H1 (cell line): ENCODE results near the gene MEDAG. TPM values are rescaled to one million over a fixed set of nuclear protein-coding genes. Genes with fewer than 3 reads are reported as not detected.

Source experiments
- CTCF ChIA-PET: fragments of 300-600 bp; sonication (Branson Sonifier 250); formaldehyde crosslinking; loops from one replicate; lab custom pipeline; 2021; ENCODE audit not compliant: partially characterized antibody; lab: Charles Lee
- POLR2A ChIA-PET: fragments of 300-600 bp; sonication (Branson Sonifier 250); formaldehyde crosslinking; loops from one replicate; lab custom pipeline; 2021; ENCODE audit warnings: inconsistent platforms; ENCODE audit not compliant: partially characterized antibody; lab: Charles Lee
- DNase-seq, 2 experiments: peaks; one replicate each; pipeline versions ENCODE4 v3.0.0 to v3.0.0-alpha.2; 2010 to 2022; ENCODE audit warnings: low spot score in 2 of 2, low read depth in 1 of 2, mixed read lengths in 1 of 2
- FAIRE-seq: peaks from 2 replicates; lab custom pipeline; 2011; peaks lifted over from hg19 to GRCh38; lab: Jason Lieb, UNC
- H2AFZ ChIP-seq: 2 replicates; pipeline ENCODE4 v1.8.1; 2012; ENCODE audit warnings: low read length, inconsistent platforms
- H2AK5ac ChIP-seq: 2 replicates; pipeline ENCODE4 v1.6.1; 2013; ENCODE audit warnings: low read depth, low read length
- H2BK120ac ChIP-seq: replicated peaks from 2 replicates; pipeline ENCODE3; 2013; ENCODE audit warnings: low read depth, low read length, inconsistent platforms
- H2BK12ac ChIP-seq: 2 replicates; pipeline ENCODE4 v1.6.1; 2013; ENCODE audit warnings: low read depth, low read length
- H2BK15ac ChIP-seq: 2 replicates; pipeline ENCODE4 v1.6.1; 2013; ENCODE audit warnings: low read length
- H2BK20ac ChIP-seq: 2 replicates; pipeline ENCODE4 v1.6.1; 2013; ENCODE audit warnings: low read length
- H2BK5ac ChIP-seq: 2 replicates; pipeline ENCODE4 v1.6.1; 2013; ENCODE audit warnings: low read depth, low read length
- H3K14ac ChIP-seq: 2 replicates; pipeline ENCODE4 v1.6.1; 2013; ENCODE audit warnings: inconsistent platforms; ENCODE audit not compliant: insufficient read length
- H3K18ac ChIP-seq: 2 replicates; pipeline ENCODE4 v1.6.1; 2013; ENCODE audit warnings: low read length; ENCODE audit errors: extremely low read depth
- H3K23ac ChIP-seq: 2 replicates; pipeline ENCODE4 v1.6.1; 2013; ENCODE audit warnings: inconsistent platforms; ENCODE audit not compliant: insufficient read length
- H3K23me2 ChIP-seq: 2 replicates; pipeline ENCODE4 v1.6.1; 2013; ENCODE audit warnings: low read depth, low read length
- H3K27ac ChIP-seq: 2 replicates; pipeline ENCODE4 v1.6.1; 2011; ENCODE audit warnings: low read depth, low read length, inconsistent platforms
- H3K27me3 ChIP-seq, 4 experiments: replicated peaks in 1 of 4; 1 replicate in 1 of 4; 2 replicates in 3 of 4; pipeline versions ENCODE4 v1.6.1 to v1.8.1; 2011 to 2013; ENCODE audit warnings: low read length in 3 of 4, mild to moderate bottlenecking in 3 of 4, inconsistent platforms in 2 of 4, mixed read lengths in 2 of 4, moderate library complexity in 1 of 4; ENCODE audit not compliant: control insufficient read depth in 3 of 4, insufficient read depth in 3 of 4; ENCODE audit errors: extremely low read depth in 1 of 4
- H3K36me3 ChIP-seq, 4 experiments: 2 replicates each; pipeline versions ENCODE4 v1.6.1 to v1.8.1; 2011 to 2013; ENCODE audit warnings: mild to moderate bottlenecking in 4 of 4, low read length in 3 of 4, moderate library complexity in 2 of 4, control low read depth in 1 of 4, inconsistent platforms in 1 of 4; ENCODE audit not compliant: insufficient read depth in 4 of 4, control insufficient read depth in 2 of 4
- H3K4ac ChIP-seq: replicated peaks from 2 replicates; pipeline ENCODE3; 2013; ENCODE audit warnings: low read length, low read depth, mixed read lengths, inconsistent platforms; ENCODE audit not compliant: insufficient read length
- H3K4me1 ChIP-seq, 4 experiments: replicated peaks in 1 of 4; 1 replicate in 1 of 4; 2 replicates in 3 of 4; pipeline versions ENCODE4 v1.6.1 to v1.8.1; 2011 to 2013; ENCODE audit warnings: low read length in 3 of 4, inconsistent platforms in 2 of 4, mixed read lengths in 1 of 4; ENCODE audit not compliant: insufficient read depth in 4 of 4, control insufficient read depth in 3 of 4
- H3K4me2 ChIP-seq, 2 experiments: 2 replicates each; pipeline versions ENCODE4 v1.6.1 to v1.8.1; 2011 to 2013; ENCODE audit warnings: low read depth in 2 of 2, low read length in 2 of 2, control low read depth in 1 of 2, inconsistent platforms in 1 of 2, mild to moderate bottlenecking in 1 of 2; ENCODE audit not compliant: insufficient read depth in 1 of 2
- H3K4me3 ChIP-seq, 4 experiments: fragments of 200-600, 300-600 bp in 1 of 4; sonication (generic), shearing (Covaris generic), sonication (Bioruptor Twin) in 1 of 4; 2 replicates each; pipeline versions ENCODE4 v1.5.1 to v1.8.1; 2011 to 2016; ENCODE audit warnings: low read length in 4 of 4, low read depth in 3 of 4, control low read depth in 2 of 4, inconsistent platforms in 2 of 4, mild to moderate bottlenecking in 2 of 4, mixed read lengths in 1 of 4, moderate library complexity in 1 of 4; ENCODE audit not compliant: insufficient read depth in 2 of 4; ENCODE audit errors: extremely low read depth in 1 of 4
- H3K56ac ChIP-seq: replicated peaks from 2 replicates; pipeline ENCODE3; 2013; ENCODE audit warnings: low read depth, mild to moderate bottlenecking, mixed read lengths, low read length, inconsistent platforms; ENCODE audit not compliant: insufficient read length
- H3K79me1 ChIP-seq: 2 replicates; pipeline ENCODE4 v1.6.1; 2013; ENCODE audit warnings: low read depth, low read length, control low read depth
- H3K79me2 ChIP-seq, 2 experiments: 2 replicates each; pipeline versions ENCODE4 v1.6.1 to v1.8.1; 2012 to 2013; ENCODE audit warnings: low read length in 2 of 2, mild to moderate bottlenecking in 2 of 2, inconsistent platforms in 1 of 2; ENCODE audit not compliant: insufficient read depth in 2 of 2, control insufficient read depth in 1 of 2
- H3K9ac ChIP-seq, 4 experiments: replicated peaks in 1 of 4; 1 replicate in 1 of 4; 2 replicates in 3 of 4; pipeline versions ENCODE4 v1.6.1 to v1.8.1; 2011 to 2013; ENCODE audit warnings: low read depth in 3 of 4, low read length in 3 of 4, control low read depth in 2 of 4, mild to moderate bottlenecking in 2 of 4, moderate library complexity in 2 of 4, inconsistent platforms in 1 of 4; ENCODE audit errors: extremely low read depth in 1 of 4
- H3K9me3 ChIP-seq, 2 experiments: 2 replicates each; pipeline versions ENCODE4 v1.6.1 to v1.8.1; 2012 to 2013; ENCODE audit warnings: mild to moderate bottlenecking in 2 of 2, moderate library complexity in 2 of 2, control low read depth in 1 of 2, inconsistent platforms in 1 of 2, low read depth in 1 of 2, low read length in 1 of 2, mixed read lengths in 1 of 2; ENCODE audit not compliant: insufficient read depth in 2 of 2
- H4K20me1 ChIP-seq, 2 experiments: replicated peaks in 1 of 2; 2 replicates each; pipeline versions ENCODE3 to v1.8.1; 2011 to 2013; ENCODE audit warnings: inconsistent platforms in 2 of 2, low read length in 2 of 2, mild to moderate bottlenecking in 1 of 2; ENCODE audit not compliant: insufficient read depth in 2 of 2, control insufficient read depth in 1 of 2
- H4K5ac ChIP-seq: 2 replicates; pipeline ENCODE4 v1.6.1; 2013; ENCODE audit warnings: low read length, low read depth, mixed read lengths, inconsistent platforms; ENCODE audit not compliant: insufficient read length
- H4K8ac ChIP-seq: 2 replicates; pipeline ENCODE4 v1.8.0; 2013; ENCODE audit warnings: mild to moderate bottlenecking, moderate library complexity, low read length, inconsistent platforms; ENCODE audit not compliant: insufficient read depth; ENCODE audit errors: extremely low read depth
- H4K91ac ChIP-seq: replicated peaks from 2 replicates; pipeline ENCODE3; 2013; ENCODE audit warnings: low read length, mixed read lengths, inconsistent platforms; ENCODE audit not compliant: insufficient read length
- BRCA1 ChIP-seq: IDR thresholded peaks from 2 replicates; pipeline ENCODE4 v1.6.1; 2012; ENCODE audit warnings: low read depth, low read length, improper control_type of control experiment
- POU5F1 ChIP-seq: IDR thresholded peaks from 2 replicates; pipeline ENCODE4 v1.6.1; 2011; ENCODE audit warnings: low read depth, mild to moderate bottlenecking, low read length, moderate library complexity
- RAD21 ChIP-seq, 2 experiments: IDR thresholded peaks in 1 of 2; conservative IDR thresholded peaks in 1 of 2; 2 replicates each; pipeline ENCODE4 v1.6.1; 2011; ENCODE audit warnings: low read depth in 2 of 2, low read length in 2 of 2, improper control_type of control experiment in 1 of 2, inconsistent platforms in 1 of 2, mild to moderate bottlenecking in 1 of 2, moderate library complexity in 1 of 2
- WGBS, 2 experiments: shearing (Covaris generic) in 1 of 2; methylation state at CpG; one replicate each; pipeline versions ENCODE4 v1.1.6 to v1.1.7; 2013 to 2015; ENCODE audit warnings: low lambda C conversion rate in 2 of 2, mixed read lengths in 2 of 2, inconsistent platforms in 1 of 2, low coverage in 1 of 2, missing lambda C conversion rate in 1 of 2; ENCODE audit not compliant: insufficient replicate concordance in 2 of 2, insufficient coverage in 1 of 2, insufficient read length in 1 of 2; ENCODE audit errors: extremely low coverage in 1 of 2, missing lambda C conversion rate in 1 of 2; 5-methylcytosine and 5-hydroxymethylcytosine counted together
- polyA plus RNA-seq, 7 experiments: library from polyadenylated mRNA; depleted of rRNA in 3 of 7; stranded (reverse) in 5 of 7; unstranded in 2 of 7; fragments of >200 nt in 5 of 7; fragments of 200-250 nt in 2 of 7; gene quantifications; 1 replicate in 5 of 7; 2 replicates in 1 of 7; 4 replicates in 1 of 7; pipeline versions ENCODE4 v1.2.1 to v1.2.3, GENCODE V29; 2011 to 2013; ENCODE audit warnings: missing spikeins in 2 of 7, mixed read lengths in 2 of 7
- total RNA-seq: library from RNA; stranded (reverse); fragmentation: NEBNext Ultra II Directional; extraction: Animal tissue kit (Norgen Biotek cat#: 25700); gene quantifications from 2 replicates; pipeline ENCODE4 v1.2.1, GENCODE V29; 2021

The MEDAG gene
- total and polyA plus RNA-seq, 2 of the 8 experiments (the other 6 are each of a cell fraction or from before 2014, with no cell fraction given) = 2.1 to 3.1 TPM

DNA sequence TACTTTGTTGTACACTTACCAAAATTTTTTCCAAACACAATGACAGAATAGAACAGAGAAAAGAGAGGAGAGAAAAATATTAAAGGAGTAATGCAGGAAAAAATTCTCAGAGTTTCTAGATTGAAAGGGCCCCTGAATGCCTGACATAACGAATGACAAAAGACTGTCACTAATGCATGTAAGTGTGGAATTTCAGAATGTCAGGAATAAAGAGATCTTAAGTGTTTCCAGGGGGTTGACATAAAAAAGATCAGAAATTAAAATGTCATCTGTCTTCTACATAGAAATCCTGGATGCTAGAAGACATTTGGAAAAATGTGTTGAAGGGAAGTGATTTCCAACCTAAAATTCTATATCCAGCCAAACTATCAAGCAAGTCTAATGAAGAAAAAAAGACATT is 53.6 kb downstream of the MEDAG start:
- H4K91ac ChIP-seq = no peak overlapping the region
- no peak overlapping the region for H4K8ac ChIP-seq
- CTCF ChIA-PET = interaction anchor here (1.2 to 1.6 kb wide), 4 partner anchors 19 to 94 kb away, joined by 3 to 6 read pairs (median 4); no protein-coding TSS in a partner anchor
- H2BK5ac ChIP-seq = no peak overlapping the region
- H3K79me2 ChIP-seq = no peaks in the 10 kb centered on the region
- H3K18ac ChIP-seq = no peak overlapping the region
- no peak overlapping the region for H2BK15ac ChIP-seq
- H3K23me2 ChIP-seq = no peaks in the 10 kb centered on the region; the same call in 1 of the 2 replicates
- no peak overlapping the region for H4K5ac ChIP-seq
- no peak overlapping the region for H3K56ac ChIP-seq
- H3K4me1 ChIP-seq = no peaks in the 10 kb centered on the region
- 93% methylated on average over 1 of the region's 1 CpG; no CpG with 5 or more reads in 1 of the 2 experiments for WGBS, 2 experiments
- no peaks in the 10 kb centered on the region for H3K79me1 ChIP-seq
- POLR2A ChIA-PET = no interaction called here
- TF ChIP-seq POU5F1 (0 out of 2 replicates have a peak, but pooled peaks have one; percentile 37), RAD21 (IDR thresholded peaks at IDR 0.05 in 1 of 2, conservative IDR thresholded peaks at IDR 0.05 in 1 of 2; ENCODE audit: low read depth in 2 of 2, low read length in 2 of 2) (no peak), BRCA1 (no peak)
- FAIRE-seq = no peak
- H3K23ac ChIP-seq = no peak overlapping the region
- no peak overlapping the region for H3K4ac ChIP-seq
- H4K20me1 ChIP-seq = no peaks in the 10 kb centered on the region
- H3K36me3 ChIP-seq = no peaks in the 10 kb centered on the region
- no peak overlapping the region for H3K4me3 ChIP-seq
- no peak overlapping the region for H2AK5ac ChIP-seq
- no peaks in the 10 kb centered on the region for H3K27me3 ChIP-seq
- no peak overlapping the region for H3K27ac ChIP-seq
- no peak overlapping the region for H3K4me2 ChIP-seq
- DNase-seq = no peak
- H3K9me3 ChIP-seq = 0 out of 4 replicates have a peak, but pooled peaks cover 0 to 4% of the 10 kb centered on the region in 2 experiments
- no peak overlapping the region for H2BK20ac ChIP-seq
- H2AFZ ChIP-seq = no peak overlapping the region
- no peak overlapping the region for H2BK12ac ChIP-seq
- H3K14ac ChIP-seq = no peak overlapping the region
- H2BK120ac ChIP-seq = no peak overlapping the region
- H3K9ac ChIP-seq = no peak overlapping the region
